Measurements from ENCODE around the gene CYP2A7.
"Not testable (repeated sequence)": the region's sequence is repeated elsewhere in the genome, so short reads cannot be mapped to it uniquely, and the experiment has no call there.

Gene CYP2A7

DNA sequence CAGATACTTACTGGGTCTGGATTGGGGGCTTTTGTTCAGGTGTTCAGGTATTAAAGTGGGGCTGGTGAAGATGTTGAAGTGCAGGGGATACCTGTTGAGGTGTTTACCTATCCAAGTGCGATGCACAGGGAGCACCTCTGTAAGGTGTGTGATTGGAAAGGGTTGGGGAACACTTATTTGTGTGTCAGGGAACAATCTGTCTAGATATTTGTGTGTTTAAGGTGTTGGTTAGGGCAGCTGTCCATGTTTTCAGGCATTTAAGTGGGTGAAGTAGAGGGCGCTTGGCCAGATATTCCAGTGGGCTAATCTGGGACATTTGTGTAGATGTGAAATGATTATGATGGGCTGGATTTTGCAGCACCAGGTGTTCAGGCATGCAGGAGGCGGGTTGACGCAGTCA lies 2.7 kb downstream of the CYP2A7 start:
- not testable (repeated sequence) for H3K27me3 ChIP-seq (ENCODE audit: insufficient read depth, low read depth); H3K36me3 ChIP-seq (ENCODE audit: insufficient read depth); H3K79me2 ChIP-seq (ENCODE audit: insufficient read depth, low read depth); H3K27ac ChIP-seq; H2AFZ ChIP-seq (ENCODE audit: low read depth); H3K4me3 ChIP-seq (IDR thresholded peaks at IDR 0.05; ENCODE audit: insufficient read depth, low read depth, low read length); H3K4me2 ChIP-seq; H3K9ac ChIP-seq; H4K20me1 ChIP-seq (ENCODE audit: insufficient read depth); H3K4me1 ChIP-seq (ENCODE audit: low read depth, poor library complexity, severe bottlenecking)

- H3K79me2 ChIP-seq (ENCODE audit: insufficient read depth, low read depth); H3K27ac ChIP-seq; H3K36me3 ChIP-seq (ENCODE audit: insufficient read depth); H3K9ac ChIP-seq; H3K27me3 ChIP-seq (ENCODE audit: insufficient read depth, low read depth); H3K4me2 ChIP-seq; H3K4me3 ChIP-seq (IDR thresholded peaks at IDR 0.05; ENCODE audit: insufficient read depth, low read depth, low read length); H2AFZ ChIP-seq (ENCODE audit: low read depth); H4K20me1 ChIP-seq (ENCODE audit: insufficient read depth); H3K4me1 ChIP-seq (ENCODE audit: low read depth, poor library complexity, severe bottlenecking): not testable (repeated sequence)
These were observed 6.5 kb downstream of the CYP2A7 start for GRCh38 chr19:40875526-40875951.

DNA sequence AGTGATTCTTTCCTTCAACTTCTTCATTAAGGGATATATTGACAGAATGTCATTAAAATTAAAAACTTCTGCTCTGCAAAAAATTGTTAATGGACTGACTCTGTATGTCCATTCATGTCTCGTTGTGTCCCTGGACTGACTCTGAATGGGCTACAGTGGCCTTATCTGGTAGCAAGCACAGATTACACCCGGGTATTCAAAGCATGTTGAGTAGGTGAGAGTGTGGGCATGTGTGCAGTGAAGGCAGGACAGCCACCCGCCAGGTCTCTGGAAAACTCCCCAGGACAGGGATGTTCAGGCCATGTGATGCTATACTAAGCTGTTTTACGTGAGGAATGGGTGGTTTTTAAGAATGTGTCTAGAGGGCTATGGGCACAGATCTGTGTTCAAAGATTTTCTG lies 7.2 kb downstream of the CYP2A7 start:
- H3K79me2 ChIP-seq (ENCODE audit: insufficient read depth, low read depth); H3K9ac ChIP-seq; H3K4me3 ChIP-seq (IDR thresholded peaks at IDR 0.05; ENCODE audit: insufficient read depth, low read depth, low read length); H3K4me2 ChIP-seq; H4K20me1 ChIP-seq (ENCODE audit: insufficient read depth); H2AFZ ChIP-seq (ENCODE audit: low read depth); H3K36me3 ChIP-seq (ENCODE audit: insufficient read depth); H3K4me1 ChIP-seq (ENCODE audit: low read depth, poor library complexity, severe bottlenecking); H3K27ac ChIP-seq; H3K27me3 ChIP-seq (ENCODE audit: insufficient read depth, low read depth): not testable (repeated sequence)

GRCh38 chr19:40873873-40874272 lies 8.2 kb downstream of the CYP2A7 start:
- not testable (repeated sequence) for H3K4me2 ChIP-seq

DNA sequence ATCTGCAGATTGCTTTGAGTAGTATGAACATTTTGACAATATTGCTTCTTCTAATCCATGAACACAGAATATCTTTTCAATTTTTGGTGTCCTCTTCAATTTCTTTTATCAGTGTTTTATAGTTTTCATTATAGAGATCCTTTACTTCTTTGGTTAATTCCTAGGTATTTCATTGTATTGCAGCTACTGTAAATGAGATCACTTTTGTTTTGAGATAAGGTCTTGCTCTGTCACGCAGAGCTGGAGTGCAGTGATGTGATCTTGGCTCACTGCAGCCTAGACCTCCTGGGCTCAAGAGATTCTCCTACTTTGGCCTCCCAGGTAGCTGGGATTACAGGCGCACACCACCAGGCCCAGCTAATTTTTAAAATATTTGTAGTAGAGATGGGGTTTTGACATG lies 9.8 kb downstream of the CYP2A7 start:
- Histone ChIP-seq H2AFZ (ENCODE audit: low read depth) (no peak overlapping the region), H4K20me1 (ENCODE audit: insufficient read depth) (no peaks in the 10 kb centered on the region), H3K27me3 (ENCODE audit: insufficient read depth, low read depth) (peaks cover 3% of the 10 kb centered on the region; the same call in 1 of the 2 replicates), H3K9ac (no peak overlapping the region), H3K4me3 (IDR thresholded peaks at IDR 0.05; ENCODE audit: insufficient read depth, low read depth, low read length) (no peak overlapping the region), H3K27ac (no peak overlapping the region), H3K4me2 (no peak overlapping the region), H3K4me1 (ENCODE audit: low read depth, poor library complexity, severe bottlenecking) (no peaks in the 10 kb centered on the region), H3K36me3 (ENCODE audit: insufficient read depth) (no peaks in the 10 kb centered on the region), H3K79me2 (ENCODE audit: insufficient read depth, low read depth) (no peaks in the 10 kb centered on the region)
- TF ChIP-seq, protein P1, sequence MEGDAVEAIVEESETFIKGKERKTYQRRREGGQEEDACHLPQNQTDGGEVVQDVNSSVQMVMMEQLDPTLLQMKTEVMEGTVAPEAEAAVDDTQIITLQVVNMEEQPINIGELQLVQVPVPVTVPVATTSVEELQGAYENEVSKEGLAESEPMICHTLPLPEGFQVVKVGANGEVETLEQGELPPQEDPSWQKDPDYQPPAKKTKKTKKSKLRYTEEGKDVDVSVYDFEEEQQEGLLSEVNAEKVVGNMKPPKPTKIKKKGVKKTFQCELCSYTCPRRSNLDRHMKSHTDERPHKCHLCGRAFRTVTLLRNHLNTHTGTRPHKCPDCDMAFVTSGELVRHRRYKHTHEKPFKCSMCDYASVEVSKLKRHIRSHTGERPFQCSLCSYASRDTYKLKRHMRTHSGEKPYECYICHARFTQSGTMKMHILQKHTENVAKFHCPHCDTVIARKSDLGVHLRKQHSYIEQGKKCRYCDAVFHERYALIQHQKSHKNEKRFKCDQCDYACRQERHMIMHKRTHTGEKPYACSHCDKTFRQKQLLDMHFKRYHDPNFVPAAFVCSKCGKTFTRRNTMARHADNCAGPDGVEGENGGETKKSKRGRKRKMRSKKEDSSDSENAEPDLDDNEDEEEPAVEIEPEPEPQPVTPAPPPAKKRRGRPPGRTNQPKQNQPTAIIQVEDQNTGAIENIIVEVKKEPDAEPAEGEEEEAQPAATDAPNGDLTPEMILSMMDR (conservative IDR thresholded peaks at IDR 0.05; ENCODE audit: low read depth, low read length) = no peak

More at GRCh38 chr19:40873873-40874272, 8.2 kb downstream of the CYP2A7 start:
- H3K27me3 ChIP-seq (ENCODE audit: insufficient read depth, low read depth); H4K20me1 ChIP-seq (ENCODE audit: insufficient read depth); H3K4me3 ChIP-seq (IDR thresholded peaks at IDR 0.05; ENCODE audit: insufficient read depth, low read depth, low read length); H3K27ac ChIP-seq; H3K9ac ChIP-seq; H2AFZ ChIP-seq (ENCODE audit: low read depth); H3K4me1 ChIP-seq (ENCODE audit: low read depth, poor library complexity, severe bottlenecking); H3K36me3 ChIP-seq (ENCODE audit: insufficient read depth); H3K79me2 ChIP-seq (ENCODE audit: insufficient read depth, low read depth): not testable (repeated sequence)

DNA sequence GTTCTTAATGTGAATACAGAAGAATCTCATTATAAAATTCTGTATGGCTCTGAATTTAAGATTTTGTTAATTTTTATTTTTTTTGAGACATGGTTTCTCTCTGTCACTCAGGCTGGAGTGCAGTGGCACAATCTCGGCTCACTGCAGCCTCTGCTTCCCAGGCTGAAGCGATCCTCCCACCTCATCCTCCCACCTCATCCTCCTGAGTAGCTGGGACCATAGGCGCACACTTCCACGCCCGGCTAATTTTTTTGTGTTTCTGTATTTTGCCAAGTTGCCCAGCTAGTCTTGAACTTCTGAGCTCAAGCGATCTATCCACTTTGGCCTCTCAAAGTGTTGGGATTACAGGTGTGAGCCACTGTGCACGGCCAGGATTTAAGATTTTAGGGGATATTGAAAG lies 14.3 kb downstream of the CYP2A7 start:
- no peaks in the 10 kb centered on the region for H3K27me3 ChIP-seq (ENCODE audit: insufficient read depth, low read depth)
- H3K4me1 ChIP-seq (ENCODE audit: low read depth, poor library complexity, severe bottlenecking) = peaks cover 3% of the 10 kb centered on the region
- H2AFZ ChIP-seq (ENCODE audit: low read depth) = no peak overlapping the region
- no peak overlapping the region for H3K4me2 ChIP-seq
- no peak overlapping the region for H3K9ac ChIP-seq
- H3K36me3 ChIP-seq (ENCODE audit: insufficient read depth) = no peaks in the 10 kb centered on the region
- H3K79me2 ChIP-seq (ENCODE audit: insufficient read depth, low read depth) = no peaks in the 10 kb centered on the region
- H3K4me3 ChIP-seq (IDR thresholded peaks at IDR 0.05; ENCODE audit: insufficient read depth, low read depth, low read length) = no peak overlapping the region
- no peak overlapping the region for H3K27ac ChIP-seq
- TF ChIP-seq, protein P1 (conservative IDR thresholded peaks at IDR 0.05; ENCODE audit: low read depth, low read length) = no peak
- H4K20me1 ChIP-seq (ENCODE audit: insufficient read depth) = no peaks in the 10 kb centered on the region

GRCh38 chr19:40864739-40865496 lies 17.1 kb downstream of the CYP2A7 start:
- H3K79me2 ChIP-seq (ENCODE audit: insufficient read depth, low read depth); H3K4me2 ChIP-seq; H3K4me1 ChIP-seq (ENCODE audit: low read depth, poor library complexity, severe bottlenecking); H3K9ac ChIP-seq; H3K27me3 ChIP-seq (ENCODE audit: insufficient read depth, low read depth); H4K20me1 ChIP-seq (ENCODE audit: insufficient read depth); H3K4me3 ChIP-seq (IDR thresholded peaks at IDR 0.05; ENCODE audit: insufficient read depth, low read depth, low read length); H2AFZ ChIP-seq (ENCODE audit: low read depth); H3K36me3 ChIP-seq (ENCODE audit: insufficient read depth); H3K27ac ChIP-seq: not testable (repeated sequence)
